Posterior cingulate gyrus (tissue), 11 donors: ENCODE results near the gene EPHA1.
A peak's percentile ranks its signal among the peaks of the same experiment; 100 is the strongest.
"Not testable (repeated sequence)": the region's sequence is repeated elsewhere in the genome, so short reads cannot be mapped to it uniquely, and the experiment has no call there.

Experiments
- DNase-seq, 10 donors: peaks; one replicate each; pipeline versions ENCODE4 v3.0.0 to v3.0.0-alpha.2; 2020 to 2021; ENCODE audit warnings: mixed read lengths in 3 of 10
- intact Hi-C: fragments of 100-400 bp; cut with DNase I; formaldehyde crosslinking; loops from one replicate; pipeline ENCODE4 v1.15.1; 2023

The EPHA1 gene

GRCh38 chr7:143433759-143434158 lies 25.1 kb upstream of the EPHA1 start:
- intact Hi-C loops = no loop called here

GRCh38 chr7:143431109-143431508 lies 22.5 kb upstream of the EPHA1 start:
- DNase-seq = no peak
- intact Hi-C loops = no loop called here

More at GRCh38 chr7:143433759-143434158, 25.1 kb upstream of the EPHA1 start:
- DNase-seq = no peak

GRCh38 chr7:143429770-143430698 lies 21.4 kb upstream of the EPHA1 start:
- intact Hi-C loops = no loop called here
- no peak for DNase-seq

GRCh38 chr7:143426479-143427142 lies 18.0 kb upstream of the EPHA1 start:
- intact Hi-C loops = no loop called here
- DNase-seq = no peak

GRCh38 chr7:143424476-143424875 lies 15.8 kb upstream of the EPHA1 start:
- intact Hi-C loops, DNase-seq: not testable (repeated sequence)

GRCh38 chr7:143422033-143422432 lies 13.4 kb upstream of the EPHA1 start:
- peak in 1 of 10 donors; percentile 43 for DNase-seq
- intact Hi-C loops = no loop called here

- intact Hi-C loops = not testable (repeated sequence)
These were observed 12.0 kb upstream of the EPHA1 start for GRCh38 chr7:143420624-143421023.

GRCh38 chr7:143419880-143420279 lies 11.2 kb upstream of the EPHA1 start:
- no peak for DNase-seq

More at GRCh38 chr7:143420624-143421023, 12.0 kb upstream of the EPHA1 start:
- DNase-seq = not testable (repeated sequence)

GRCh38 chr7:143418681-143419458 lies 10.2 kb upstream of the EPHA1 start:
- DNase-seq = no peak
- intact Hi-C loops = loop anchor here (10.0 kb wide), 1 partner anchor 64 kb away; no protein-coding TSS in a partner anchor

More at GRCh38 chr7:143419880-143420279, 11.2 kb upstream of the EPHA1 start:
- intact Hi-C loops = loop anchor here (10.0 kb wide), 1 partner anchor 65 kb away; no protein-coding TSS in a partner anchor

GRCh38 chr7:143417734-143418383 lies 9.2 kb upstream of the EPHA1 start:
- intact Hi-C loops = loop anchor here (2.0 to 10.0 kb wide), 4 partner anchors 37 to 177 kb away; partner anchors contain the start of gene ZYX
- DNase-seq = no peak

- DNase-seq = no peak
- intact Hi-C loops = loop anchor here (2.0 to 10.0 kb wide), 4 partner anchors 36 to 176 kb away; partner anchors contain the start of gene ZYX
These were observed 8.0 kb upstream of the EPHA1 start for GRCh38 chr7:143416565-143417149.

GRCh38 chr7:143415742-143416397 lies 7.2 kb upstream of the EPHA1 start:
- no peak for DNase-seq
- intact Hi-C loops = loop anchor here (2.0 to 10.0 kb wide), 4 partner anchors 35 to 175 kb away; partner anchors contain the start of gene ZYX

GRCh38 chr7:143415209-143415608 lies 6.6 kb upstream of the EPHA1 start:
- DNase-seq = not testable (repeated sequence)
- intact Hi-C loops = loop anchor here (10.0 kb wide), 1 partner anchor 60 kb away; no protein-coding TSS in a partner anchor

GRCh38 chr7:143413123-143413522 lies 4.5 kb upstream of the EPHA1 start:
- DNase-seq = no peak
- intact Hi-C loops = loop anchor here (10.0 kb wide), 1 partner anchor 58 kb away; no protein-coding TSS in a partner anchor

- DNase-seq = no peak
- intact Hi-C loops = loop anchor here (10.0 kb wide), 1 partner anchor 57 kb away; no protein-coding TSS in a partner anchor
These were observed 3.5 kb upstream of the EPHA1 start for GRCh38 chr7:143411976-143412708.

- no peak for DNase-seq
- intact Hi-C loops = loop anchor here (10.0 kb wide), 1 partner anchor 56 kb away; no protein-coding TSS in a partner anchor
These were observed 1.9 kb upstream of the EPHA1 start for GRCh38 chr7:143410521-143411004.

- DNase-seq = no peak
- intact Hi-C loops = no loop called here
These were observed 387 bp downstream of the EPHA1 start for GRCh38 chr7:143408252-143408685.
